HEK293T (cell line): ENCODE measurements around the gene ZNF609.
"Not testable (repeated sequence)": the region's sequence is repeated elsewhere in the genome, so short reads cannot be mapped to it uniquely, and the experiment has no call there.

ENCODE experiments used
- ARNT ChIP-seq: fragments of 450-650 bp; IDR thresholded peaks from 2 replicates; pipeline ENCODE4 v1.6.1; 2017; ENCODE audit warnings: mild to moderate bottlenecking
- BHLHE40 ChIP-seq: fragments of 450-650 bp; IDR thresholded peaks from 2 replicates; pipeline ENCODE4 v1.6.1; 2016; ENCODE audit warnings: mild to moderate bottlenecking, moderate library complexity, borderline replicate concordance
- FOXK2 ChIP-seq: fragments of 450-650 bp; IDR thresholded peaks from 2 replicates; pipeline ENCODE4 v1.6.1; 2016; ENCODE audit warnings: mild to moderate bottlenecking
- HDGF ChIP-seq: fragments of 450-650 bp; IDR thresholded peaks from 2 replicates; pipeline ENCODE4 v1.6.1; 2017; ENCODE audit warnings: antibody characterized with exemption, borderline replicate concordance
- PKNOX1 ChIP-seq: fragments of 450-650 bp; IDR thresholded peaks from 2 replicates; pipeline ENCODE4 v1.6.1; 2016
- SP1 ChIP-seq: fragments of 450-650 bp; IDR thresholded peaks from 2 replicates; pipeline ENCODE4 v1.6.1; 2017
- TARDBP ChIP-seq: fragments of 450-650 bp; IDR thresholded peaks from 2 replicates; pipeline ENCODE4 v1.6.1; 2016

- TF ChIP-seq FOXK2, TARDBP, PKNOX1, BHLHE40, ARNT, SP1, HDGF: not testable (repeated sequence)
Observed at GRCh38 chr15:64632639-64633038, 172.3 kb downstream of the ZNF609 start.
